GM10847 (cell line): ENCODE results near the gene GRIPAP1.

Experiments
- POLR2A ChIP-seq: IDR thresholded peaks from 2 replicates; pipeline ENCODE4 v1.6.1; 2011; ENCODE audit not compliant: insufficient read length; ENCODE audit errors: extremely low read depth

Gene GRIPAP1

GRCh38 chrX:49001521-49002090 lies 458 bp downstream of the GRIPAP1 start:
- TF ChIP-seq POLR2A = no peak

GRCh38 chrX:49000636-49001035 lies 1.4 kb downstream of the GRIPAP1 start:
- TF ChIP-seq POLR2A = no peak

DNA sequence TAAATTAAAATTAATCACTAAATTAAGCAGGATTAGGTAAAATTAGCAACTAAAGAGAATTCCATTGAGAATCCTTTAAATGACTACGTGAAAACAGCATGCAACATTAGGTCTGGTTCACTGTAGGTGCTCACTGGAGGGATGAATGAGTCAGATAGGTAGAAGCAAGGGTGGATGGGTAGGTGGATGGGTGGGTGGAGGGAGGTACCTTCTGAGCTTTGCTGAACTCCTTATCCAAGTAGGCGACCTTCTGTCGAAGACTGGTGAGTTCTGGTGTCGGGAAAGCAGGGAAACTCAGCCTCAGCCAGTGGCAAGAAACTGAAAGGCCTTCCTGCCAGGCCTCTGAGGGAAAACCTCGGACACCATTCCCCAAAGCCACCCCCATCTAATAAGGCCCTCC lies 3.0 kb downstream of the GRIPAP1 start:
- no peak for TF ChIP-seq POLR2A

- TF ChIP-seq POLR2A = no peak
Observed at GRCh38 chrX:48998391-48998790, 3.7 kb downstream of the GRIPAP1 start.

DNA sequence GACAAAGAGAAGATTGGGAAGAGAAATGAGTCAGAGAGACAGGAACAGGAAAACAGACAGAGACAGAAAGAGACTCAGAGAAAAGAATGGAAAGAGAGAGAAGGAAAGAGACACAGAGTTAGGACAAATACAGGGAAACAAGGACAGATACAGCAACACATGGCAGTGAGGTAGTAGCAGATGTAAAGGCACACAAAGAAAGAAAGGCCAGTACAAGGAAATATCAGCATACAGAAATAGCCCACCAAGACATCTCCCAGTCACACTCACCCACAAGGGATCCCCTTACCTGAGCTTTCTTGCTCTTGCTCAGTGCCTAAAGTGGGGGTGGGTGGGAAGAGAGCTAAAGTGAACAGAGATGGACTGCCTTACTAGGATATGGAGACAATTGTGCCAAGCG lies 4.2 kb downstream of the GRIPAP1 start:
- TF ChIP-seq POLR2A = no peak

GRCh38 chrX:48997455-48997854 lies 4.6 kb downstream of the GRIPAP1 start:
- TF ChIP-seq POLR2A = no peak

DNA sequence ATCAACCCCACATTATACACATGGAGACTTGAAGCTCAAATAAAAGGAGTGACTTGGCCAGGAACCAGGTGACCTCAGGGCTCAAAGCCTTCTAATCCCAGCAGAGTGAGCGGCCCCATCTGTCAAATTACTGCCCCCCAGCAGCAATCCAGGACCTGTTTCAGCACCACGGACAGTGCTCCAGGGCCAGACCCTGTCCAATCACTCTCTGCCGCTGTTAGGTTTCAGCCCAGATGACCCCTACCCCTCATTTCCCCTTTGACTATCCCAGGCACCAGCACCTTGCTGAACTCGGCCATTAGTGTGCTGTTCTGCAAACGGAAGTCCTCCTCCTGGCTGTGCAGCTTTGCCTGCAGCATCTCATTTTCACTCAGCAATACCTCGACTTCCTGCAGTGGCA lies 5.1 kb downstream of the GRIPAP1 start:
- TF ChIP-seq POLR2A = no peak

DNA sequence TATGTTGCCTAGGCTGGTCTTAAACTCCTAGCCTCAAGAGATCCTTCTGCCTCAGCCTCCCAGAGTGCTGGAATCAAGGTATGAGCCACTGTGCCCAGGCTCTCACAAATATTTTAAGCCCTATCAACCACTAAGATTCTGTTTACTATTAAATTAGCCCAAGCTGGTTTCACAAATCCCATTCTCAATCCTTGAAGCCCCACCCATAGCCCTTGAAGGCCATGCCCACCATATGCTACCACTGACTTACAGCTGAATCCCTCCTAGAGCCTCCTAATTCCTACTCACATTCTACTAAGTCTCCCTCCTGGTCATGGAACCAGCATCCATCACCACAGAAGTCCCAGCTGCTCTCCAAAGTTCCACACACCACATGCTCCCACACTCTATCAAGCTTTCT lies 9.7 kb downstream of the GRIPAP1 start:
- no peak for TF ChIP-seq POLR2A

- TF ChIP-seq POLR2A = no peak
Observed at GRCh38 chrX:48989483-48989882, 12.6 kb downstream of the GRIPAP1 start.

DNA sequence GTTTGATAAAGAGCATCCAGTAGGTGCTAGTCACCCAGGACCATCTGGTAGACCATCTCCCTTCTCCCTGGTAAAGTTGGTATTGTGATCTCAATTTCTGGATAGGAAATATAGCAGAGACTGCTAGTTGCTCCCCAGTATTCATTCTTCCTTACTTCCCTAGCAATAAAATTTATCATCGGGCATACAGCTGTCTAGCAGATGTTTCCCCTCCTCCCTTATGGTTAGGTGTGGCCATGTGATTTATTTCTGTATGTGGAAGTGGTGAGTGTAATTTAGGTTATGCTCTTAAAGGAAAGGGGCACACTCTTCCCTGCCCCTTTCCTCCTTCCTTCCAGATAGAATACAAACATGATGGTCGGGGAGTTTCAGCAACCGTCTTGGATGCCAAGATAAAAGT lies 18.2 kb downstream of the GRIPAP1 start:
- no peak for TF ChIP-seq POLR2A

- TF ChIP-seq POLR2A = no peak
Observed at GRCh38 chrX:48983081-48983480, 19.0 kb downstream of the GRIPAP1 start.

- TF ChIP-seq POLR2A = no peak
Observed at GRCh38 chrX:48981178-48981577, 20.9 kb downstream of the GRIPAP1 start.

DNA sequence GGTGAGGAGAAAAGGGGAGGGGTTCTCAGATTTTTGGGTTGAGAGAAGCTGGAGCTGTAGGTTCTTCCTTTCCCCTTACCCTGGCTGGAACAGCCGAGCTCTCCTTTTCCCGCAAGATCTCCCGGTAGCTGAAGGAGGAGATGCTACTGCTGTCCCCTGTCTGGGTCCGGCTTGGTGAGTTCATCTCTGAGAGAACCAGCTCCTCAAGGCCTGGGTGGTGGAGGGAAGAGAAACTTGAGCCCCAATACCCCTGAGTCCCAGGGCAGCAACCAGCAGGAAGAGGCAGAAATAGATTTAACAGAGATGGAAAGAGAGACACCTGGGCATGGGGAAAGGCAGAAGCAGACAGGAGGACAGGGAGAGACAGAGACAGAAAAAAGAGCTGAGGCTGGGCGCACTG lies 23.8 kb downstream of the GRIPAP1 start:
- no peak for TF ChIP-seq POLR2A

DNA sequence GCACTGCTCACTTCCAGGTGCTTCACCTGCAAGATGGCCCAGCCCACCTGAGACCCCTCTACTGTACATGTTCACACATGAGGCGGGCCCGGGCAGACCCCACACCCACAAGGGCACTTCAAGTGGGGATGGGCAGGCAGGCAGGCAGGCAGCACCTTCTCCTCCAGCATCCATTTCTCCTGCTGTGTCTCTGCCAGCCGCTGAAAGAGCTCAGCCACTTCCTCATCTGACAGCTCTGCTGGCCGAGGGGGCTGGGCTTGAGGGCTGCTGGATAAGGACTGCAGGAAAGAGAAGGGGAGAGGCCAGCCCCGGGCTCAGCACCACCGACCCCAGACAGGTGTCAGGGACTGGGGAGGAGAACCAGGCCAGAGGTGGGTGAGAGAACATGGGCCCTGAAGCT lies 26.0 kb downstream of the GRIPAP1 start:
- TF ChIP-seq POLR2A = no peak

DNA sequence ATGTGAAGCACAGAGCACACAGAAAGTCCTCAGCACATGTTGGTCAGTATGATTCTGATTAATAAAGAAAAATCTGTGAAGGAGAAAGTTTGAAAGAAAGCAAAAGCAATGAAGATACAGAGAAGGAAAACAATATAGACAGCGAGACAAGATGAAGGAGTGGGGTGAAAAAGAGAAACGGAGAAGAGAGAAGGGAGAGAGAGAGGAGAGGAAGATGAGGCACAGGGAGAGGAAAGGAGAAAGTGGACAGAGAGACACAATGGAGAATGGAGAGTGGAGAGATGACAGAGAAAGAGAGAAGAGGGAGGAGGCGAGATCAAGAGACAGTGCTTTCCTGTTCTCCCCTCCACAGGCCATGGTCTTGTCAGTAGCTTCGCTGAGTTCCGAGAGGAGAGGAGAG lies 26.5 kb downstream of the GRIPAP1 start:
- no peak for TF ChIP-seq POLR2A

GRCh38 chrX:48975041-48975440 lies 27.0 kb downstream of the GRIPAP1 start:
- TF ChIP-seq POLR2A = no peak

DNA sequence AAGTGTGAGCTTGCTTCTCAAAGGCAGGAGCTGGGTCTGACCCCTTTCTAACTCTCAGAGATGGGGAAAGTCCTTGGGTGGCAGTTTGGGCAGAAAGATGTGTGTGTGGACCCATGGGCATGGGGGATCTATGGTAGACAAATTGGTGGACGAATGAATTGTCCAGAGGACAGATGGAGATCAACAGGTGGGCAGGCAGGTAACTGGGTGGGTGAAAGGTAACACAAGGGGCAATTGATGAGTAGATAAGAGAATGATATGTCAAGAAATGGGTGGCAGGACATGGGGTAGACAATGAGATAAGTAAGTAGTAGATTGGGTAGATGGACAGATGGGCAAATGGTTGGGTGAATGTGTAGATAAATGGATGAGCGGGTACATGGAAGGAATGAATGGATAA lies 27.5 kb downstream of the GRIPAP1 start:
- TF ChIP-seq POLR2A = no peak

GRCh38 chrX:48974033-48974432 lies 28.0 kb downstream of the GRIPAP1 start:
- no peak for TF ChIP-seq POLR2A
